Activated CD8-positive, alpha-beta memory T cell treated with anti-CD3 and anti-CD28 coated beads for 48 hours (primary cell): Measurements from ENCODE around the gene CELSR3.

Experiments
- DNase-seq, 3 experiments: peaks; one replicate each; pipeline ENCODE4 v3.0.0-alpha.2; 2020; ENCODE audit warnings: low read depth in 2 of 3, low spot score in 2 of 3

CELSR3 gene

DNA sequence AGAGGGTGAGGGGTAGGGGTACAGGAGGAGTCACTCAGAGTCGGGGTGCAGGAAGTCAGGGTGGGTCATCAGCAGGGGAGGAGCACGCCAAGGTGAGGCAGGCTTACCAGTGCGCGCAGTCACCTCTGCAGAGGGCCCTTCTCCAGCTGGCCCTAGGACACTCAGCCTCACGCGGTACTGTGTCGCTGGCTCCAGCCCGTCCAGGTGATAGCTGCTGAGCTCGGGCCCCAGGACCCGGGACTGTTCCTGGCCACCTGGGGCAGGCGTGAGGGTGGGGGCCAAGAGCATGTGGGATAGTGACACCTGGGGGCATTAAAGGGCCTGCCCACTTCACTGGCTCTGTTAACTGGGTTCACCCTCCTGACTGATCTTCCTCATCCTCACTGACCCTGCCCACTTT is 75.0 kb downstream of the CELSR3 start:
- DNase-seq: no peak
